ENCODE results near the gene SMG6. TPM values are rescaled to one million over a fixed set of nuclear protein-coding genes. Genes with fewer than 3 reads are reported as not detected.
"Not testable (repeated sequence)": the region's sequence is repeated elsewhere in the genome, so short reads cannot be mapped to it uniquely, and the experiment has no call there.

The SMG6 gene
- total RNA-seq, 1 donor from 2014 or later: 9.2 TPM

DNA sequence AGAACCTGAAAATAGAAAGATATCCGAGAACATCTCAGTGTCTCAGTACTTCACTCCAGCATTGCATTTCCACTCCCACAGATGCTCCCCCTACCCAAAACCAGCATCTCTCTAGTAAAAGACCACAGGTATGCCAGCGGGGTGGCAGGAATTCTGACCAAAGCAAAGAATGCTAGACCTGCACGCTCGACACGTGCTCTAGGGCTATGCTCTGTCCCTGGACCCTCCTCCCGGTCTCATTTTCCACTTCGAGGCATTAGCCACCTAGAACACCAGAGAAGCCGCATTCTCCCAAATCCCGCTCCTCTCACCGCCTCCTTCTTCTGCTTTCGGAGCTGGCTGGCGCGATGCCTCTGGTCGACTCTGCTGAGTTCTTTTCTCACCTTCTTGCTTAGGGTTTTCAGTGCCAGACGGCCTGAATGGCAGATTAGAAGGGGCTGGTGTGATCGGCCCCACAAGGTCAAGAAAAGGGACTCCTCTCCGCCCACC is 32.2 kb upstream of the SMG6 start:
- Histone ChIP-seq H3K36me3 (ENCODE audit: control insufficient read depth, insufficient read depth, low read length) (peaks cover 26% of the 10 kb centered on the region), H3K27me3 (ENCODE audit: control insufficient read depth, insufficient read depth, low read length) (no peaks in the 10 kb centered on the region), H3K4me3 (ENCODE audit: low read depth, low read length) (peak overlapping the region; percentile 89)
- no peak for DNase-seq (ENCODE audit: low read depth)
- TF ChIP-seq, protein P1, sequence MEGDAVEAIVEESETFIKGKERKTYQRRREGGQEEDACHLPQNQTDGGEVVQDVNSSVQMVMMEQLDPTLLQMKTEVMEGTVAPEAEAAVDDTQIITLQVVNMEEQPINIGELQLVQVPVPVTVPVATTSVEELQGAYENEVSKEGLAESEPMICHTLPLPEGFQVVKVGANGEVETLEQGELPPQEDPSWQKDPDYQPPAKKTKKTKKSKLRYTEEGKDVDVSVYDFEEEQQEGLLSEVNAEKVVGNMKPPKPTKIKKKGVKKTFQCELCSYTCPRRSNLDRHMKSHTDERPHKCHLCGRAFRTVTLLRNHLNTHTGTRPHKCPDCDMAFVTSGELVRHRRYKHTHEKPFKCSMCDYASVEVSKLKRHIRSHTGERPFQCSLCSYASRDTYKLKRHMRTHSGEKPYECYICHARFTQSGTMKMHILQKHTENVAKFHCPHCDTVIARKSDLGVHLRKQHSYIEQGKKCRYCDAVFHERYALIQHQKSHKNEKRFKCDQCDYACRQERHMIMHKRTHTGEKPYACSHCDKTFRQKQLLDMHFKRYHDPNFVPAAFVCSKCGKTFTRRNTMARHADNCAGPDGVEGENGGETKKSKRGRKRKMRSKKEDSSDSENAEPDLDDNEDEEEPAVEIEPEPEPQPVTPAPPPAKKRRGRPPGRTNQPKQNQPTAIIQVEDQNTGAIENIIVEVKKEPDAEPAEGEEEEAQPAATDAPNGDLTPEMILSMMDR (IDR thresholded peaks at IDR 0.05; ENCODE audit: insufficient read depth, low read length, severe bottlenecking): no peak
- FAIRE-seq: no peak

DNA sequence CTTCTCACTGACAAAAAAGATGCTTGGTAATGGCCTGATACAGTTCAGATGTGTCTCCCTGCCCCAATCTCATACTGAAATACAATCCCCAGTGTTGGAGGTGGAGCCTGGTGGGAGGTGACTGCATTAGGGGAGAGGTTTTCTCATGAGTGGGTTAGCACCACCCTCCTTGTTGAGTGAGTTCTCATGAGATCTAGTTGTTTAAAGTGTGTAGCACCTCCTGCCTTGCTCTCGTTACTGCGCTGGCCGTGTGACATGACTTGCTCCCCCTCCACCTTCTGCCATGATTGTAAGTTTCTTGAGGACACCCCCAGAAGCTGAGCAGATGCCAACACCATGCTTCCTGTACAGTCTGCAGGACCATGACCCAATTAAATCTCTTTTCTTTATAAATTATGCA is 27.7 kb upstream of the SMG6 start:
- H3K27me3 ChIP-seq (ENCODE audit: control insufficient read depth, insufficient read depth, low read length): no peaks in the 10 kb centered on the region
- no peak overlapping the region for H3K4me3 ChIP-seq (ENCODE audit: low read depth, low read length)
- FAIRE-seq: no peak
- TF ChIP-seq, protein P1 (IDR thresholded peaks at IDR 0.05; ENCODE audit: insufficient read depth, low read length, severe bottlenecking): no peak
- DNase-seq (ENCODE audit: low read depth): no peak
- peaks cover 40% of the 10 kb centered on the region for H3K36me3 ChIP-seq (ENCODE audit: control insufficient read depth, insufficient read depth, low read length)

DNA sequence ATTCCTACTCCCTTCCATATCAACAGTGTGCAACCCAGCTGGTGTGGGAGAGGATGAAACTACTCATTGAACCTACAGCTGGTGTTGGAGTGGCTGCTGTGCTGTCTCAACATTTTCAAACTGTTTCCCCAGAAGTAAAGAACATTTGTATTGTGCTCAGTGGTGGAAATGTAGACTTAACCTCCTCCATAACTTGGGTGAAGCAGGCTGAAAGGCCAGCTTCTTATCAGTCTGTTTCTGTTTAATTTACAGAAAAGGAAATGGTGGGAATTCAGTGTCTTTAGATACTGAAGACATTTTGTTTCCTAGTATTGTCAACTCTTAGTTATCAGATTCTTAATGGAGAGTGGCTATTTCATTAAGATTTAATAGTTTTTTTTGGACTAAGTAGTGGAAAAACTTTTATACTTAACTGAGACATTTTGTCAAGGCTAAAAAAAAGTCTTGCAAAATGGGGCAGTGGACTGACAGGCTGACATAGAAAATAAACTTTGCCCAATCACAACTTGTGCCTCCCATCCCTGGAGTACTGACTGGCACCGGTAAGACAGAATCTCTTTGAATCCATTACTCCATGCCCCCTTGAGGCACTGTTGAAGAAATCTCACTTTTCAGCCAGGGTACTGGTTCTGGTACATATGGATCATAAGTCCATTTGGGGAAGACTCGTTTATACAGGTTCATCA is 20.2 kb upstream of the SMG6 start:
- H3K27me3 ChIP-seq (ENCODE audit: control insufficient read depth, insufficient read depth, low read length): no peaks in the 10 kb centered on the region
- peaks cover 24% of the 10 kb centered on the region for H3K36me3 ChIP-seq (ENCODE audit: control insufficient read depth, insufficient read depth, low read length)
- no peak overlapping the region for H3K4me3 ChIP-seq (ENCODE audit: low read depth, low read length)
- TF ChIP-seq, protein P1 (IDR thresholded peaks at IDR 0.05; ENCODE audit: insufficient read depth, low read length, severe bottlenecking): no peak
- no peak for FAIRE-seq
- no peak for DNase-seq (ENCODE audit: low read depth)

- Histone ChIP-seq H3K4me3 (ENCODE audit: low read depth, low read length) (no peak overlapping the region), H3K27me3 (ENCODE audit: control insufficient read depth, insufficient read depth, low read length) (no peaks in the 10 kb centered on the region), H3K36me3 (ENCODE audit: control insufficient read depth, insufficient read depth, low read length) (peaks cover 18% of the 10 kb centered on the region)
- FAIRE-seq (no peak), DNase-seq (ENCODE audit: low read depth) (no peak)
- TF ChIP-seq, protein P1 (IDR thresholded peaks at IDR 0.05; ENCODE audit: insufficient read depth, low read length, severe bottlenecking): no peak
Measured at GRCh38 chr17:2321399-2321798, 17.8 kb upstream of the SMG6 start.

GRCh38 chr17:2319051-2319450 is 15.5 kb upstream of the SMG6 start:
- TF ChIP-seq, protein P1 (IDR thresholded peaks at IDR 0.05; ENCODE audit: insufficient read depth, low read length, severe bottlenecking): no peak

GRCh38 chr17:2317796-2318195 is 14.2 kb upstream of the SMG6 start:
- DNase-seq (ENCODE audit: low read depth) (no peak), FAIRE-seq (no peak)
- no peaks in the 10 kb centered on the region for H3K27me3 ChIP-seq (ENCODE audit: control insufficient read depth, insufficient read depth, low read length)
- TF ChIP-seq, protein P1 (IDR thresholded peaks at IDR 0.05; ENCODE audit: insufficient read depth, low read length, severe bottlenecking): no peak
- H3K4me3 ChIP-seq (ENCODE audit: low read depth, low read length): no peak overlapping the region
- peaks cover 1% of the 10 kb centered on the region for H3K36me3 ChIP-seq (ENCODE audit: control insufficient read depth, insufficient read depth, low read length)

More at GRCh38 chr17:2319051-2319450, 15.5 kb upstream of the SMG6 start:
- FAIRE-seq (no peak), DNase-seq (ENCODE audit: low read depth) (no peak)
- peaks cover 2% of the 10 kb centered on the region for H3K36me3 ChIP-seq (ENCODE audit: control insufficient read depth, insufficient read depth, low read length)
- no peaks in the 10 kb centered on the region for H3K27me3 ChIP-seq (ENCODE audit: control insufficient read depth, insufficient read depth, low read length)
- H3K4me3 ChIP-seq (ENCODE audit: low read depth, low read length): no peak overlapping the region

DNA sequence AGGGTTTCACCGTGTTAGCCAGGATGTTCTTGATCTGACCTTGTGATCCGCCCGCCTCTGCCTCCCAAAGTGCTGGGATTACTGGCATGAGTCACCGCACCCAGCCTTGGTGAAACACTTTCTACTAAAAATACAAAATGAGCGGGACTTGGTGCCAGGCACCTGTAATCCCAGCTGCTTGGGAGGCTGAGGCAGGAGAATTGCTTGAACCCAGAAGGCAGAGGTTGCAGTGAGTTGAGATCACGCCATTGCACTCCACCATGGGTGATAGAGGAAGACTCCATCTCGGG is 13.3 kb upstream of the SMG6 start:
- not testable (repeated sequence) for FAIRE-seq; H3K36me3 ChIP-seq (ENCODE audit: control insufficient read depth, insufficient read depth, low read length); H3K27me3 ChIP-seq (ENCODE audit: control insufficient read depth, insufficient read depth, low read length); H3K4me3 ChIP-seq (ENCODE audit: low read depth, low read length); DNase-seq (ENCODE audit: low read depth)

Data from bronchial epithelial cell (primary cell).